Mammary epithelial cell (primary cell): ENCODE measurements around the gene C13orf46.

Experiments used
- CTCF ChIP-seq, 2 donors: IDR thresholded peaks in 1 of 2; conservative IDR thresholded peaks in 1 of 2; 2 replicates each; pipeline ENCODE4 v1.5.1; 2011 to 2012; ENCODE audit warnings: inconsistent platforms in 2 of 2, low read length in 2 of 2, mild to moderate bottlenecking in 2 of 2, control low read depth in 1 of 2, low read depth in 1 of 2; ENCODE audit not compliant: insufficient read depth in 1 of 2; ENCODE audit errors: extremely low read depth in 1 of 2
- EZH2 ChIP-seq: IDR thresholded peaks from 2 replicates; pipeline ENCODE4 v1.6.1; 2012; ENCODE audit warnings: low read length, inconsistent platforms, borderline replicate concordance

- TF ChIP-seq CTCF (conservative IDR thresholded peaks at IDR 0.05 in 1 of 2, IDR thresholded peaks at IDR 0.05 in 1 of 2; ENCODE audit: extremely low read depth in 1 of 2, insufficient read depth in 1 of 2, low read depth in 1 of 2, low read length in 2 of 2) (no peak), EZH2 (no peak)
Measured at GRCh38 chr13:114004420-114005205, 30.7 kb upstream of the C13orf46 start.
